PFSK-1 (cell line): ENCODE results near the gene ACACA.

Experiments used
- POLR2AphosphoS5 ChIP-seq: IDR thresholded peaks from 2 replicates; pipeline ENCODE4 v1.6.1; 2012; ENCODE audit warnings: low read depth, mild to moderate bottlenecking, control low read depth, low read length, moderate library complexity
- TAF1 ChIP-seq: IDR thresholded peaks from 2 replicates; pipeline ENCODE4 v1.6.1; 2012; ENCODE audit warnings: low read length, control low read depth, borderline replicate concordance; ENCODE audit not compliant: insufficient read depth
- TF ChIP-seq, protein P1 (sequence below), 2 experiments: IDR thresholded peaks; 2 replicates each; pipeline versions ENCODE4 v1.6.1 to v1.8.0; 2011 to 2012; ENCODE audit warnings: low read depth in 2 of 2, low read length in 2 of 2, control low read depth in 1 of 2, inconsistent platforms in 1 of 2, mild to moderate bottlenecking in 1 of 2, moderate library complexity in 1 of 2; ENCODE audit not compliant: insufficient read depth in 1 of 2

DNA sequence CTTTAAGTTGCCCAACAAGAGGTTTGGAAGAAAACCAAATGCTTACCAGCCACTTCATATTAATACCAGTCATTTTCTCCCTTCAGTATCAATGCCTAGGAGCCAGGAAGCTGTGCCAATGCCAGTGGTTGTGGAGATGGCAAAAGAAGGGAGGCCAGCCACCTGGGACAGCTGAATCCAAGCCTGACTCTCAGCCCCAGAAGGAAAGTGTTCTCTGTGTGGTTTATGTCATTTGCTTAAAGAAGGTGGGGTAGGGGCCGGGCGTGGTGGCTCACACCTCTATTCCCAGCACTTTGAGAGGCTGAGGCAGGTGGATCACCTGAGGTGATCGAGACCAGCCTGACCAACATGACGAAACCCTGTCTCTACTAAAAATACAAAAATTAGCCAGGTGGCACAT lies 17.5 kb downstream of the ACACA start:
- TF ChIP-seq, protein P1, sequence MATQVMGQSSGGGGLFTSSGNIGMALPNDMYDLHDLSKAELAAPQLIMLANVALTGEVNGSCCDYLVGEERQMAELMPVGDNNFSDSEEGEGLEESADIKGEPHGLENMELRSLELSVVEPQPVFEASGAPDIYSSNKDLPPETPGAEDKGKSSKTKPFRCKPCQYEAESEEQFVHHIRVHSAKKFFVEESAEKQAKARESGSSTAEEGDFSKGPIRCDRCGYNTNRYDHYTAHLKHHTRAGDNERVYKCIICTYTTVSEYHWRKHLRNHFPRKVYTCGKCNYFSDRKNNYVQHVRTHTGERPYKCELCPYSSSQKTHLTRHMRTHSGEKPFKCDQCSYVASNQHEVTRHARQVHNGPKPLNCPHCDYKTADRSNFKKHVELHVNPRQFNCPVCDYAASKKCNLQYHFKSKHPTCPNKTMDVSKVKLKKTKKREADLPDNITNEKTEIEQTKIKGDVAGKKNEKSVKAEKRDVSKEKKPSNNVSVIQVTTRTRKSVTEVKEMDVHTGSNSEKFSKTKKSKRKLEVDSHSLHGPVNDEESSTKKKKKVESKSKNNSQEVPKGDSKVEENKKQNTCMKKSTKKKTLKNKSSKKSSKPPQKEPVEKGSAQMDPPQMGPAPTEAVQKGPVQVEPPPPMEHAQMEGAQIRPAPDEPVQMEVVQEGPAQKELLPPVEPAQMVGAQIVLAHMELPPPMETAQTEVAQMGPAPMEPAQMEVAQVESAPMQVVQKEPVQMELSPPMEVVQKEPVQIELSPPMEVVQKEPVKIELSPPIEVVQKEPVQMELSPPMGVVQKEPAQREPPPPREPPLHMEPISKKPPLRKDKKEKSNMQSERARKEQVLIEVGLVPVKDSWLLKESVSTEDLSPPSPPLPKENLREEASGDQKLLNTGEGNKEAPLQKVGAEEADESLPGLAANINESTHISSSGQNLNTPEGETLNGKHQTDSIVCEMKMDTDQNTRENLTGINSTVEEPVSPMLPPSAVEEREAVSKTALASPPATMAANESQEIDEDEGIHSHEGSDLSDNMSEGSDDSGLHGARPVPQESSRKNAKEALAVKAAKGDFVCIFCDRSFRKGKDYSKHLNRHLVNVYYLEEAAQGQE (IDR thresholded peaks at IDR 0.05; ENCODE audit: insufficient read depth in 1 of 2, low read depth in 2 of 2, low read length in 2 of 2), result no peak
- TF ChIP-seq TAF1, result no peak
- TF ChIP-seq POLR2AphosphoS5, result no peak
